Measurements from ENCODE around the gene RNF31. TPM values are rescaled to one million over a fixed set of nuclear protein-coding genes. Genes with fewer than 3 reads are reported as not detected.

The RNF31 gene
- total and polyA plus RNA-seq, 2 of the 13 experiments (the other 11 are each of a cell fraction or from before 2014, with no cell fraction given): 48.2 to 86.8 TPM

DNA sequence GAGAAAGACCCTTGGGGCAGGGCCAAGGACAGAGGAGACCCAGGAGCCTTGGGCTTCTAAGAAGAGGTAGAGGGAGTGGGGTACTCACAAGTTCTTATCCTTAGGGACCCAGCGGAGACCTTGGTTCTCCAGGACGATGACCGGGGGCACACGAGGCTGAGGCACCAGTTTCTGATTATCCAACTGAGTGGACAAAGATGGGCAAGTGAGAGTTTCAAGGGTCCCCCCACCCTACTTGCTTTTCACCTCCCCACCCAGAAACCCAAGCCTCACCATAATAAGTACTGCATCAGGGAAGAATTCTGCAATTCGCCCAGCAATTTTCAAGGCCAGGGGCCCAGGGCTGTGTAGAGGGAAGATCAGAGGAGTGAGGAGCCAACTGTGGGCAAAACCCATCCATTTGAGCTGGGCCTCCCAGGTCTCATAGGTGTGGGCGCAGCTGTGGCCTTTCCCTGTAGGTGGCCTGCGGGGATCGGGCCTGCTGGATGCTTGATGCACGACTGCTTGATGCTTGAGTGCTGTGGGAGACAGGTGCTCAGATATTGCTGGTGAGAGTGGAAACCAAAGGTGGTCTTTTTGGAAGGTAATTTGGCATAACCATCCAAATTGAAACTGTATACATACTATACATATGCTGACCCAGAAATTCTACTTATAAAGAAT lies 7.9 kb upstream of the RNF31 start (continued):
- no peak for TF ChIP-seq ZNF484 (CRISPR knock-in tag; IDR thresholded peaks at IDR 0.05; ENCODE audit: borderline replicate concordance, low read depth)
- TF ChIP-seq, protein P1, sequence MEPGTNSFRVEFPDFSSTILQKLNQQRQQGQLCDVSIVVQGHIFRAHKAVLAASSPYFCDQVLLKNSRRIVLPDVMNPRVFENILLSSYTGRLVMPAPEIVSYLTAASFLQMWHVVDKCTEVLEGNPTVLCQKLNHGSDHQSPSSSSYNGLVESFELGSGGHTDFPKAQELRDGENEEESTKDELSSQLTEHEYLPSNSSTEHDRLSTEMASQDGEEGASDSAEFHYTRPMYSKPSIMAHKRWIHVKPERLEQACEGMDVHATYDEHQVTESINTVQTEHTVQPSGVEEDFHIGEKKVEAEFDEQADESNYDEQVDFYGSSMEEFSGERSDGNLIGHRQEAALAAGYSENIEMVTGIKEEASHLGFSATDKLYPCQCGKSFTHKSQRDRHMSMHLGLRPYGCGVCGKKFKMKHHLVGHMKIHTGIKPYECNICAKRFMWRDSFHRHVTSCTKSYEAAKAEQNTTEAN (CRISPR knock-in tag; conservative IDR thresholded peaks at IDR 0.05): no peak
- peak; percentile 45; the same call in 1 of the 2 replicates for TF ChIP-seq CBFB (CRISPR knock-in tag; IDR thresholded peaks at IDR 0.05)
- no peak for TF ChIP-seq ONECUT2 (CRISPR knock-in tag; IDR thresholded peaks at IDR 0.05)
- no peak for TF ChIP-seq GATAD1 (CRISPR knock-in tag; IDR thresholded peaks at IDR 0.05)
- no peak for TF ChIP-seq NPAS2 (CRISPR knock-in tag; IDR thresholded peaks at IDR 0.05; ENCODE audit: borderline replicate concordance)
- TF ChIP-seq ZNF3 (CRISPR knock-in tag; IDR thresholded peaks at IDR 0.05): peak; percentile 76; the same call in 1 of the 2 replicates
- TF ChIP-seq MIER3 (CRISPR knock-in tag; IDR thresholded peaks at IDR 0.05; ENCODE audit: borderline replicate concordance): no peak
- TF ChIP-seq, protein P2, sequence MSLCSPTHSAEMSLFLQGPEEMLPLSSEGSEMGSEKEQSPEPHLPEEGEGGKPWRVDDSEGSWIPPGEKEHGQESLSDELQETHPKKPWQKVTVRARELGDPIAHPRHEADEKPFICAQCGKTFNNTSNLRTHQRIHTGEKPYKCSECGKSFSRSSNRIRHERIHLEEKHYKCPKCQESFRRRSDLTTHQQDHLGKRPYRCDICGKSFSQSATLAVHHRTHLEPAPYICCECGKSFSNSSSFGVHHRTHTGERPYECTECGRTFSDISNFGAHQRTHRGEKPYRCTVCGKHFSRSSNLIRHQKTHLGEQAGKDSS (CRISPR knock-in tag; IDR thresholded peaks at IDR 0.05; ENCODE audit: borderline replicate concordance, low read depth): no peak
- no peak for TF ChIP-seq ARNT (IDR thresholded peaks at IDR 0.05)
- TF ChIP-seq ZNF274 (CRISPR knock-in tag; IDR thresholded peaks at IDR 0.05): 0 out of 2 replicates have a peak, but pooled peaks have one; percentile 40
- TF ChIP-seq ZNF775 (CRISPR knock-in tag; IDR thresholded peaks at IDR 0.05; ENCODE audit: borderline replicate concordance): no peak
- no peak for TF ChIP-seq ZNF430 (CRISPR knock-in tag; IDR thresholded peaks at IDR 0.05)
- TF ChIP-seq ELF3 (CRISPR knock-in tag; IDR thresholded peaks at IDR 0.05): peak; percentile 65; the same call in 1 of the 2 replicates
- TF ChIP-seq ZNF574 (CRISPR knock-in tag; IDR thresholded peaks at IDR 0.05): no peak; the same call in 1 of the 2 replicates
- TF ChIP-seq NFATC3 (CRISPR knock-in tag; IDR thresholded peaks at IDR 0.05): no peak
- TF ChIP-seq, protein P3, sequence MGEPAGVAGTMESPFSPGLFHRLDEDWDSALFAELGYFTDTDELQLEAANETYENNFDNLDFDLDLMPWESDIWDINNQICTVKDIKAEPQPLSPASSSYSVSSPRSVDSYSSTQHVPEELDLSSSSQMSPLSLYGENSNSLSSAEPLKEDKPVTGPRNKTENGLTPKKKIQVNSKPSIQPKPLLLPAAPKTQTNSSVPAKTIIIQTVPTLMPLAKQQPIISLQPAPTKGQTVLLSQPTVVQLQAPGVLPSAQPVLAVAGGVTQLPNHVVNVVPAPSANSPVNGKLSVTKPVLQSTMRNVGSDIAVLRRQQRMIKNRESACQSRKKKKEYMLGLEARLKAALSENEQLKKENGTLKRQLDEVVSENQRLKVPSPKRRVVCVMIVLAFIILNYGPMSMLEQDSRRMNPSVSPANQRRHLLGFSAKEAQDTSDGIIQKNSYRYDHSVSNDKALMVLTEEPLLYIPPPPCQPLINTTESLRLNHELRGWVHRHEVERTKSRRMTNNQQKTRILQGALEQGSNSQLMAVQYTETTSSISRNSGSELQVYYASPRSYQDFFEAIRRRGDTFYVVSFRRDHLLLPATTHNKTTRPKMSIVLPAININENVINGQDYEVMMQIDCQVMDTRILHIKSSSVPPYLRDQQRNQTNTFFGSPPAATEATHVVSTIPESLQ (CRISPR knock-in tag; conservative IDR thresholded peaks at IDR 0.05): no peak
- no peak; a peak in 1 of 4 replicates for TF ChIP-seq KLF16 (CRISPR knock-in tag; IDR thresholded peaks at IDR 0.05)
- TF ChIP-seq ARHGAP35 (CRISPR knock-in tag; IDR thresholded peaks at IDR 0.05; ENCODE audit: borderline replicate concordance): no peak
- TF ChIP-seq ZBTB33 (CRISPR knock-in tag; IDR thresholded peaks at IDR 0.05): peak; percentile 9; the same call in 1 of the 2 replicates
- TF ChIP-seq ISL2 (CRISPR knock-in tag; IDR thresholded peaks at IDR 0.05): no peak
- no peak for TF ChIP-seq ZNF138 (CRISPR knock-in tag; IDR thresholded peaks at IDR 0.05; ENCODE audit: low read depth)

Measured in HepG2 (cell line).